ENCODE results near the gene ATE1. TPM values are rescaled to one million over a fixed set of nuclear protein-coding genes. Genes with fewer than 3 reads are reported as not detected.

Gene ATE1
- total and polyA plus RNA-seq, 10 of the 15 experiments (the other 5 are each of a cell fraction or from before 2014, with no cell fraction given), result 4.3 to 22.7 (median 15.9) TPM

DNA sequence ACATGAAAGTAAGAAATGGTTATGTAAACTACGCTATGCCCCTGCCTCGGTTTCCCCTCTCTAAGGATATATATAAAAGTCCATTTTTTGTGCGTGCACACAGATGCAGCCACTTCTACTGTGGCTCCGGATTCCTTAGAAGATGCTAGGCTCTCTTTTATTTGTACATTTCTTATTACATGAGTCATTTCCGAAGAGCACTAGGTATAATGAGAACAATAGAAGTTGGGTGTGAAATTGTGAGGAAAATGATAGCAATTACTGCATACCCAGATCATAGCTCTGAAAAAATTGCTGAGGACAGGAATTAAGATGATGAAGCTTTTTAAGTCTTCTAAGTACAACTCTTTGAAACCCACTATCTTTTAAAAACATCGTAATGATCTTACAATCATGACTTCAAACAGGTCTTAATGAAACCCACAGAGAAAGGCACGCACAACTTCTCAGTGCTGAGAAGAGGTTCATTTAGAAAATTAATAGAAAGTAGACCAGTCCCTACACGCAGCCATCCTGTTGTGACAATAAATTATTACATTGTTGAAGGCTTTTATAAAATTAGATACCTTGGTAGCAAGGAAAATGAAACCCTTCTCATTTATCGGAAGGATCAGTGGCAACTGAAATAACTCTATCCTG lies 233.4 kb downstream of the ATE1 start:
- no peaks in the 10 kb centered on the region for H4K20me1 ChIP-seq (ENCODE audit: control insufficient read depth, insufficient read depth)
- FAIRE-seq, result no peak
- WGBS (ENCODE audit: insufficient coverage, insufficient replicate concordance, low lambda C conversion rate, missing lambda C conversion rate), result 31% methylated on average over 9 of the region's 9 CpGs
- ChIA-PET CTCF (interaction anchor here (1.0 kb wide), 1 partner anchor 193 kb away, joined by 3 read pairs; no protein-coding TSS in a partner anchor), POLR2A (no interaction called here), SMC1A (ENCODE audit: uncharacterized antibody, unreplicated experiment) (no interaction called here), RAD21 (ENCODE audit: unreplicated experiment) (no interaction called here)
- no peaks in the 10 kb centered on the region for H3K36me3 ChIP-seq (ENCODE audit: control insufficient read depth in 2 of 2, insufficient read depth in 2 of 2, low read length in 1 of 2)
- no peaks in the 10 kb centered on the region for H3K79me2 ChIP-seq (ENCODE audit: control insufficient read depth, insufficient read depth, low read length)
- no peaks in the 10 kb centered on the region; the same call in 2 of the 3 replicates for H3K9me3 ChIP-seq (replicated peaks; ENCODE audit: control insufficient read depth, insufficient read depth, low read length)
- H3K4me3 ChIP-seq, result no peak overlapping the region
- no peaks in the 10 kb centered on the region; a peak in 3 of 4 replicates for H3K27me3 ChIP-seq (replicated peaks in 1 of 2; ENCODE audit: control insufficient read depth in 2 of 2, insufficient read depth in 2 of 2, low read length in 1 of 2)
- H2AFZ ChIP-seq (ENCODE audit: control insufficient read depth, low read depth, low read length), result no peak overlapping the region
- TF ChIP-seq BMI1 (IDR thresholded peaks at IDR 0.05; ENCODE audit: borderline replicate concordance), result no peak
- no peak for TF ChIP-seq TCF3 (IDR thresholded peaks at IDR 0.05; ENCODE audit: borderline replicate concordance, insufficient read depth, low read depth, low read length)
- no peak for TF ChIP-seq RBBP5 (conservative IDR thresholded peaks at IDR 0.05)
- no peak for TF ChIP-seq HDAC2 (IDR thresholded peaks at IDR 0.05)
- TF ChIP-seq KDM1A (IDR thresholded peaks at IDR 0.05; ENCODE audit: borderline replicate concordance), result no peak
- TF ChIP-seq BRCA1 (IDR thresholded peaks at IDR 0.05; ENCODE audit: low read depth, low read length), result no peak
- TF ChIP-seq ZZZ3 (IDR thresholded peaks at IDR 0.05; ENCODE audit: control insufficient read depth, insufficient read length, low read depth), result no peak
- TF ChIP-seq CHD1 (IDR thresholded peaks at IDR 0.05; ENCODE audit: low read depth, low read length), result no peak
- TF ChIP-seq NR2F1 (conservative IDR thresholded peaks at IDR 0.05), result no peak
- TF ChIP-seq NFIC (IDR thresholded peaks at IDR 0.05; ENCODE audit: low read depth, low read length), result no peak
- no peak for TF ChIP-seq RB1 (IDR thresholded peaks at IDR 0.05; ENCODE audit: borderline replicate concordance)
- TF ChIP-seq, protein P1, sequence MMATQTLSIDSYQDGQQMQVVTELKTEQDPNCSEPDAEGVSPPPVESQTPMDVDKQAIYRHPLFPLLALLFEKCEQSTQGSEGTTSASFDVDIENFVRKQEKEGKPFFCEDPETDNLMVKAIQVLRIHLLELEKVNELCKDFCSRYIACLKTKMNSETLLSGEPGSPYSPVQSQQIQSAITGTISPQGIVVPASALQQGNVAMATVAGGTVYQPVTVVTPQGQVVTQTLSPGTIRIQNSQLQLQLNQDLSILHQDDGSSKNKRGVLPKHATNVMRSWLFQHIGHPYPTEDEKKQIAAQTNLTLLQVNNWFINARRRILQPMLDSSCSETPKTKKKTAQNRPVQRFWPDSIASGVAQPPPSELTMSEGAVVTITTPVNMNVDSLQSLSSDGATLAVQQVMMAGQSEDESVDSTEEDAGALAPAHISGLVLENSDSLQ (IDR thresholded peaks at IDR 0.05), result no peak
- TF ChIP-seq MEF2B (IDR thresholded peaks at IDR 0.05; ENCODE audit: partially characterized antibody, poor library complexity, severe bottlenecking), result no peak
- no peak for DNase-seq (ENCODE audit: low read depth, low spot score)
- BruUV-seq (replicated peaks), result no TSS peak
- no peak overlapping the region for H3K27ac ChIP-seq (ENCODE audit: control insufficient read depth, insufficient read depth)
- H3K4me2 ChIP-seq (ENCODE audit: control insufficient read depth, insufficient read depth), result no peak overlapping the region
- intact Hi-C loops (cut with micrococcal nuclease; ENCODE audit: unreplicated experiment), result no loop called here
- no peak overlapping the region for H3K9ac ChIP-seq (ENCODE audit: control insufficient read depth, insufficient read depth, low read length)
- no peaks in the 10 kb centered on the region for H3K4me1 ChIP-seq (ENCODE audit: control insufficient read depth, insufficient read depth, low read length)
- in situ Hi-C loops (cut with MboI), result no loop called here
- no peak for ATAC-seq

Data from GM12878 (cell line).